ENCODE results near the gene RNF126. TPM values are rescaled to one million over a fixed set of nuclear protein-coding genes. Genes with fewer than 3 reads are reported as not detected.

RNF126 gene
- total RNA-seq, 1 donor from 2014 or later: 58.3 TPM

DNA sequence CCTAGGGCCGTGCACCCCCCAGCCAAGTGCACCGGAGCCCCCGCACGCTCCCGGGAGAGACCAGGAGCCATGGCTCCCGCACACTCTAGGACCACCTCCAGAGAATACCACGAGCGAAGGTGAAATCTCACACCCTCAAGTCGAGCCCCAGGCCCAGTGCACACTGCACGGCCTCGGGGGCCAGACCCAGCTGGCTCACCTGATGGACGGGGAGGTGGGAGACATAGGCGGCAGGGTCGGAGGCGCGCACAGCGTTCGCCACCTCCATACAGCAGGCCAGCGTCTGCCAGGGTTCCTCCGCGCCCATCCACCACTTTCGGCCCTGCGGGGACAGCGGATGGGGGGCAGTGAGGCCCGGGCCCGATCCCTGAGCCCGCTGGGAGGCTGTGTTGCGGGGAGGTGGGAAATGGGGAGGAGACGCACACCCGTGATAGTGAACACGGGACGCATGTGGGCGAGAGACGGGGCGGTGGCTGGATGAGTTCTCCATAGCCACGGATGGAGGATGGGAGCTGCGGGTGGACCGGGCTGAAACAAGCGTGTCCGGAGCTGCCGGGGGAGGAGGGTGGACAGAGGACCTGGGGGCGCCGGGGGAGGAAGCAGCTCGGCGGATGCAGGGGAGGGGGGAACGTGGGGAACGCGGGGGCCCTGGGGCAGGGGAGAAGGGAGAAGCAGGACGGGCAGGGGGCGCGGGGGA, 42.7 kb downstream of the RNF126 start:
- Histone ChIP-seq H3K36me3 (ENCODE audit: insufficient read depth, low read length) (no peaks in the 10 kb centered on the region), H3K27ac (ENCODE audit: low read depth, low read length) (no peak overlapping the region), H3K9me3 (ENCODE audit: insufficient read depth, low read depth, low read length) (no peaks in the 10 kb centered on the region), H3K27me3 (ENCODE audit: insufficient read depth, low read length) (no peaks in the 10 kb centered on the region), H3K9ac (ENCODE audit: low read length) (no peak overlapping the region), H3K4me1 (ENCODE audit: insufficient read depth, low read length) (peaks cover 19% of the 10 kb centered on the region), H4K20me1 (ENCODE audit: insufficient read depth, low read length) (peaks cover 5% of the 10 kb centered on the region), H2AFZ (ENCODE audit: low read depth, low read length) (no peak overlapping the region), H3K4me2 (ENCODE audit: low read length) (no peak overlapping the region), H3K79me2 (ENCODE audit: insufficient read depth, low read length) (no peaks in the 10 kb centered on the region), H3K4me3 (ENCODE audit: insufficient read depth, low read depth, low read length) (no peak overlapping the region)
- peaks cover 8% of the 10 kb centered on the region for H3K4me1 Mint-ChIP-seq (ENCODE audit: low read depth, unreplicated experiment)
- no peak for FAIRE-seq
- peaks cover 6% of the 10 kb centered on the region for H3K36me3 Mint-ChIP-seq (ENCODE audit: low read depth, unreplicated experiment)
- no peak for DNase-seq (ENCODE audit: low read depth)
- TF ChIP-seq, protein P1, sequence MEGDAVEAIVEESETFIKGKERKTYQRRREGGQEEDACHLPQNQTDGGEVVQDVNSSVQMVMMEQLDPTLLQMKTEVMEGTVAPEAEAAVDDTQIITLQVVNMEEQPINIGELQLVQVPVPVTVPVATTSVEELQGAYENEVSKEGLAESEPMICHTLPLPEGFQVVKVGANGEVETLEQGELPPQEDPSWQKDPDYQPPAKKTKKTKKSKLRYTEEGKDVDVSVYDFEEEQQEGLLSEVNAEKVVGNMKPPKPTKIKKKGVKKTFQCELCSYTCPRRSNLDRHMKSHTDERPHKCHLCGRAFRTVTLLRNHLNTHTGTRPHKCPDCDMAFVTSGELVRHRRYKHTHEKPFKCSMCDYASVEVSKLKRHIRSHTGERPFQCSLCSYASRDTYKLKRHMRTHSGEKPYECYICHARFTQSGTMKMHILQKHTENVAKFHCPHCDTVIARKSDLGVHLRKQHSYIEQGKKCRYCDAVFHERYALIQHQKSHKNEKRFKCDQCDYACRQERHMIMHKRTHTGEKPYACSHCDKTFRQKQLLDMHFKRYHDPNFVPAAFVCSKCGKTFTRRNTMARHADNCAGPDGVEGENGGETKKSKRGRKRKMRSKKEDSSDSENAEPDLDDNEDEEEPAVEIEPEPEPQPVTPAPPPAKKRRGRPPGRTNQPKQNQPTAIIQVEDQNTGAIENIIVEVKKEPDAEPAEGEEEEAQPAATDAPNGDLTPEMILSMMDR (IDR thresholded peaks at IDR 0.05; ENCODE audit: insufficient read depth, low read depth, low read length): no peak
- no peak for TF ChIP-seq EZH2 (IDR thresholded peaks at IDR 0.05; ENCODE audit: insufficient read depth, low read length)
- no peaks in the 10 kb centered on the region for H3K9me3 Mint-ChIP-seq (ENCODE audit: unreplicated experiment)
- H3K27me3 Mint-ChIP-seq (ENCODE audit: low read depth, unreplicated experiment): no peaks in the 10 kb centered on the region
- no peak overlapping the region for H3K4me3 Mint-ChIP-seq (ENCODE audit: unreplicated experiment)
- no peak overlapping the region for H3K27ac Mint-ChIP-seq (ENCODE audit: unreplicated experiment)

DNA sequence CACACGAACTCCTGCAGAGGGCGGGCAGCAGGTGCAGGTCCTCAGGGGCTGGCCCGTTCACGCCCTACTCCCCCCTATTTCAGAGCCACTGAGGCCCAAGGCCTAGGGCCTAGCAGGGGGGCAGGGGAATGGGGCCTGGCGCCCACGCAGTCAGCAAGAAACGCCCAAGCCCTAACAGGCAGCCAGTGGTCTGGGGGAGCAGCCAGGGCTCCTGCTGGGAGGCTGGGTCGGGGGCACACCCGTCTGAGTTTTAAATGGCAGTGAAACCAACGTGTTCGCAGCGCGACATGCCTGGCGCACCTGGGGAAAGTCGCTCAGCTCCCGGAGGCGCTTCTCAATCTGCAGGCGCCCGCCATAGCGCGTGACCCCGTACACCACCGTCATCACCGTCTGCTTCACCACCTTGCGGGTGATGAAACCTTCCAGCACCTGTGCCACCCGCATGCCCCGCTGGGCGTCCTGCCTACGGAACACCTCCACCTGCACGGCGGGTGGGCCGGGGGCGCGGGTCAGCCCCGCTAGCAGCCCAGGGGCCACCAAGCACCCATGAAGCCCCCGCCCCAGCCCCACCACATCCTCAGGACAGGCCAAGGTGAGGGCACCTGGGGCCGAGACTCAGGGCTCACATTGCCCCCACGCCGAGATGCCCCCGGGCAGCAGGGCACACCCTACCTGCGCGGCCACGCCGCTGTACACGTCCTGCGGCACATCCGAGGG, 43.6 kb downstream of the RNF126 start:
- no peak overlapping the region for H3K4me2 ChIP-seq (ENCODE audit: low read length)
- peaks cover 14% of the 10 kb centered on the region for H3K4me1 ChIP-seq (ENCODE audit: insufficient read depth, low read length)
- peaks cover 8% of the 10 kb centered on the region for H3K4me1 Mint-ChIP-seq (ENCODE audit: low read depth, unreplicated experiment)
- H3K4me3 Mint-ChIP-seq (ENCODE audit: unreplicated experiment): no peak overlapping the region
- peaks cover under 1% of the 10 kb centered on the region for H3K9me3 Mint-ChIP-seq (ENCODE audit: unreplicated experiment)
- FAIRE-seq (no peak), DNase-seq (ENCODE audit: low read depth) (no peak)
- H3K9me3 ChIP-seq (ENCODE audit: insufficient read depth, low read depth, low read length): no peaks in the 10 kb centered on the region
- no peaks in the 10 kb centered on the region for H3K79me2 ChIP-seq (ENCODE audit: insufficient read depth, low read length)
- H3K36me3 Mint-ChIP-seq (ENCODE audit: low read depth, unreplicated experiment): peaks cover 9% of the 10 kb centered on the region
- TF ChIP-seq EZH2 (IDR thresholded peaks at IDR 0.05; ENCODE audit: insufficient read depth, low read length): no peak
- TF ChIP-seq, protein P1 (IDR thresholded peaks at IDR 0.05; ENCODE audit: insufficient read depth, low read depth, low read length): no peak
- H3K9ac ChIP-seq (ENCODE audit: low read length): no peak overlapping the region
- H3K4me3 ChIP-seq (ENCODE audit: insufficient read depth, low read depth, low read length): no peak overlapping the region
- H3K27ac Mint-ChIP-seq (ENCODE audit: unreplicated experiment): no peak overlapping the region
- no peak overlapping the region for H2AFZ ChIP-seq (ENCODE audit: low read depth, low read length)
- H3K27ac ChIP-seq (ENCODE audit: low read depth, low read length): no peak overlapping the region
- peaks cover 5% of the 10 kb centered on the region for H4K20me1 ChIP-seq (ENCODE audit: insufficient read depth, low read length)
- no peaks in the 10 kb centered on the region for H3K36me3 ChIP-seq (ENCODE audit: insufficient read depth, low read length)
- H3K27me3 Mint-ChIP-seq (ENCODE audit: low read depth, unreplicated experiment): no peaks in the 10 kb centered on the region
- H3K27me3 ChIP-seq (ENCODE audit: insufficient read depth, low read length): no peaks in the 10 kb centered on the region

Data from astrocyte (in vitro differentiated cells and primary cell).